Measurements from ENCODE around the gene PRCP.

Gene PRCP

GRCh38 chr11:82823647-82824619 is 76.3 kb downstream of the PRCP start:
- H3K36me3 ChIP-seq (ENCODE audit: control insufficient read depth, insufficient read depth, low read length), result no peaks in the 10 kb centered on the region
- H3K27me3 ChIP-seq (replicated peaks; ENCODE audit: control insufficient read depth, insufficient read depth, low read length), result no peaks in the 10 kb centered on the region
- no peak for DNase-seq (ENCODE audit: extremely low read depth, insufficient read length)
- TF ChIP-seq, protein P1, sequence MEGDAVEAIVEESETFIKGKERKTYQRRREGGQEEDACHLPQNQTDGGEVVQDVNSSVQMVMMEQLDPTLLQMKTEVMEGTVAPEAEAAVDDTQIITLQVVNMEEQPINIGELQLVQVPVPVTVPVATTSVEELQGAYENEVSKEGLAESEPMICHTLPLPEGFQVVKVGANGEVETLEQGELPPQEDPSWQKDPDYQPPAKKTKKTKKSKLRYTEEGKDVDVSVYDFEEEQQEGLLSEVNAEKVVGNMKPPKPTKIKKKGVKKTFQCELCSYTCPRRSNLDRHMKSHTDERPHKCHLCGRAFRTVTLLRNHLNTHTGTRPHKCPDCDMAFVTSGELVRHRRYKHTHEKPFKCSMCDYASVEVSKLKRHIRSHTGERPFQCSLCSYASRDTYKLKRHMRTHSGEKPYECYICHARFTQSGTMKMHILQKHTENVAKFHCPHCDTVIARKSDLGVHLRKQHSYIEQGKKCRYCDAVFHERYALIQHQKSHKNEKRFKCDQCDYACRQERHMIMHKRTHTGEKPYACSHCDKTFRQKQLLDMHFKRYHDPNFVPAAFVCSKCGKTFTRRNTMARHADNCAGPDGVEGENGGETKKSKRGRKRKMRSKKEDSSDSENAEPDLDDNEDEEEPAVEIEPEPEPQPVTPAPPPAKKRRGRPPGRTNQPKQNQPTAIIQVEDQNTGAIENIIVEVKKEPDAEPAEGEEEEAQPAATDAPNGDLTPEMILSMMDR (IDR thresholded peaks at IDR 0.05; ENCODE audit: insufficient read depth, low read length, poor library complexity, severe bottlenecking), result no peak
- no peak overlapping the region for H3K4me3 ChIP-seq (replicated peaks; ENCODE audit: low read depth, low read length)

- no peaks in the 10 kb centered on the region for H3K27me3 ChIP-seq (replicated peaks; ENCODE audit: control insufficient read depth, insufficient read depth, low read length)
- no peak for DNase-seq (ENCODE audit: extremely low read depth, insufficient read length)
- no peak overlapping the region for H3K4me3 ChIP-seq (replicated peaks; ENCODE audit: low read depth, low read length)
- TF ChIP-seq, protein P1 (IDR thresholded peaks at IDR 0.05; ENCODE audit: insufficient read depth, low read length, poor library complexity, severe bottlenecking), result no peak
- H3K36me3 ChIP-seq (ENCODE audit: control insufficient read depth, insufficient read depth, low read length), result no peaks in the 10 kb centered on the region
These were observed 81.7 kb downstream of the PRCP start for GRCh38 chr11:82818409-82819043.

GRCh38 chr11:82815406-82815805 is 84.8 kb downstream of the PRCP start:
- Histone ChIP-seq H3K27me3 (replicated peaks; ENCODE audit: control insufficient read depth, insufficient read depth, low read length) (no peaks in the 10 kb centered on the region; the same call in 1 of the 2 replicates), H3K36me3 (ENCODE audit: control insufficient read depth, insufficient read depth, low read length) (no peaks in the 10 kb centered on the region), H3K4me3 (replicated peaks; ENCODE audit: low read depth, low read length) (no peak overlapping the region)
- DNase-seq (ENCODE audit: extremely low read depth, insufficient read length), result no peak
- TF ChIP-seq, protein P1 (IDR thresholded peaks at IDR 0.05; ENCODE audit: insufficient read depth, low read length, poor library complexity, severe bottlenecking), result no peak

DNA sequence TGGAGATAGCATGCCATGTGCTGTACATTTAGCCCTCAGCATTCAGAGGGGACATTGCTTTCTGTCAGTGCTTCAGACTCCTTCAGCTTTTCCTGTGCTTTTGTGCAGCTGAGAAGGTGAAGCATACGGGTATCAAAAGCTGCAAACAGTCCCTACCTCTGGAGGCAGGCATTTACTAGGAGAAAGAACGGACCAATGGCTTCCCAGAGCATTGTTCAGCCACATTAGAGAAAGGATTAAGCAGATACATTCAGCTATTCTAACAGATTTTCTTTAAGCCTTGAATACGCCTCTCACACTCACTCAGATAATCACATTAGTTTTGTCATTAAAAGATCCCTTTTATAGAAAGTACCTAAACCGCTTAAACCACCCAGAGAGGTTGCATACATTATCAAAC is 85.9 kb downstream of the PRCP start:
- Histone ChIP-seq H3K27me3 (replicated peaks; ENCODE audit: control insufficient read depth, insufficient read depth, low read length) (no peaks in the 10 kb centered on the region; the same call in 1 of the 2 replicates), H3K36me3 (ENCODE audit: control insufficient read depth, insufficient read depth, low read length) (no peaks in the 10 kb centered on the region), H3K4me3 (replicated peaks; ENCODE audit: low read depth, low read length) (no peak overlapping the region)
- DNase-seq (ENCODE audit: extremely low read depth, insufficient read length), result no peak
- TF ChIP-seq, protein P1 (IDR thresholded peaks at IDR 0.05; ENCODE audit: insufficient read depth, low read length, poor library complexity, severe bottlenecking), result no peak

GRCh38 chr11:82811369-82811768 is 88.9 kb downstream of the PRCP start:
- Histone ChIP-seq H3K4me3 (replicated peaks; ENCODE audit: low read depth, low read length) (no peak overlapping the region), H3K27me3 (replicated peaks; ENCODE audit: control insufficient read depth, insufficient read depth, low read length) (no peaks in the 10 kb centered on the region; the same call in 1 of the 2 replicates), H3K36me3 (ENCODE audit: control insufficient read depth, insufficient read depth, low read length) (no peaks in the 10 kb centered on the region)
- DNase-seq (ENCODE audit: extremely low read depth, insufficient read length), result no peak
- TF ChIP-seq, protein P1 (IDR thresholded peaks at IDR 0.05; ENCODE audit: insufficient read depth, low read length, poor library complexity, severe bottlenecking), result no peak
